Esophagus squamous epithelium (tissue), 5 donors: ENCODE measurements around the gene RCC1. TPM values are rescaled to one million over a fixed set of nuclear protein-coding genes. Genes with fewer than 3 reads are reported as not detected.
"Not testable (repeated sequence)": the region's sequence is repeated elsewhere in the genome, so short reads cannot be mapped to it uniquely, and the experiment has no call there.

Source experiments
- DNase-seq: peaks from one replicate; lab custom pipeline; 2025; lab: John Stamatoyannopoulos, UW
- H3K27ac ChIP-seq, 4 donors: fragments of 200-600 bp; sonication (generic); one replicate each; pipeline ENCODE4 v1.5.1; 2016 to 2019; ENCODE audit warnings: mild to moderate bottlenecking in 1 of 4
- H3K27me3 ChIP-seq, 4 donors: fragments of 200-600 bp; sonication (generic); 1 replicate in 3 of 4; 2 replicates in 1 of 4; pipeline versions ENCODE4 v1.5.1 to v1.6.0; 2017 to 2021; ENCODE audit warnings: antibody characterized with exemption in 1 of 4
- H3K36me3 ChIP-seq, 3 donors: fragments of 200-600 bp; sonication (generic); one replicate each; pipeline ENCODE4 v1.5.1; 2016 to 2019
- H3K4me1 ChIP-seq, 3 donors: fragments of 200-600 bp; sonication (generic); one replicate each; pipeline ENCODE4 v1.5.1; 2017 to 2019
- H3K4me3 ChIP-seq, 4 donors: fragments of 200-600 bp; sonication (generic); 1 replicate in 3 of 4; 2 replicates in 1 of 4; pipeline ENCODE4 v1.5.1; 2016 to 2019; ENCODE audit warnings: mild to moderate bottlenecking in 2 of 4, moderate library complexity in 1 of 4
- H3K9me3 ChIP-seq, 3 donors: fragments of 200-600 bp; sonication (generic); one replicate each; pipeline ENCODE4 v1.5.1; 2016 to 2019
- CTCF ChIP-seq, 6 experiments: fragments of 450-650 bp in 4 of 6; fragments of 200-600 bp in 2 of 6; sonication (generic) in 2 of 6; IDR thresholded peaks; one replicate each; pipeline ENCODE4 v1.5.1; 2016 to 2019; ENCODE audit warnings: antibody characterized with exemption in 6 of 6, mild to moderate bottlenecking in 4 of 6, moderate library complexity in 4 of 6
- POLR2A ChIP-seq, 4 donors: fragments of 450-650 bp; IDR thresholded peaks; one replicate each; pipeline ENCODE4 v1.6.1; 2017; ENCODE audit warnings: antibody characterized with exemption in 4 of 4, mild to moderate bottlenecking in 4 of 4, moderate library complexity in 3 of 4
- WGBS, 2 donors: methylation state at CpG; one replicate each; pipeline ENCODE4 v1.1.5; 2018; 5-methylcytosine and 5-hydroxymethylcytosine counted together
- intact Hi-C: fragments of 100-400 bp; cut with DNase I; formaldehyde crosslinking; loops from one replicate; pipeline ENCODE4 v1.15.0; 2022
- total RNA-seq, 4 donors: library from RNA; depleted of rRNA; stranded (reverse); fragments of >200 nt; gene quantifications; one replicate each; pipeline ENCODE4 v1.1.0, GENCODE V29; 2016
- donor health status: DM: yes; HTN: yes; CAD: no.

RCC1 gene
- total RNA-seq, 4 donors from 2014 or later, result 25.6 to 46.6 (median 35.8) TPM

- H3K36me3 ChIP-seq, result peaks cover 4 to 26% (median 13%) of the 10 kb centered on the region in 3 donors
- DNase-seq, result no peak
- no peaks in the 10 kb centered on the region for H3K9me3 ChIP-seq
- H3K4me1 ChIP-seq, result peaks cover 15 to 30% (median 17%) of the 10 kb centered on the region in 3 donors
- TF ChIP-seq CTCF (IDR thresholded peaks at IDR 0.05), result no peak
- TF ChIP-seq POLR2A (IDR thresholded peaks at IDR 0.05), result no peak
- no peaks in the 10 kb centered on the region for H3K27me3 ChIP-seq
- WGBS, 2 donors, result 11% methylated on average over 7 of the region's 7 CpGs
- H3K27ac ChIP-seq, result peak overlapping the region; percentile 84 to 93 (median 88)
- intact Hi-C loops, result no loop called here
- peak overlapping the region; percentile 57 to 93 (median 70) for H3K4me3 ChIP-seq
Observed at GRCh38 chr1:28517649-28517999, 11.8 kb downstream of the RCC1 start.

- H3K36me3 ChIP-seq, result peaks cover 0 to 21% (median 7%) of the 10 kb centered on the region in 3 donors
- H3K4me1 ChIP-seq, result peaks cover 14 to 25% (median 15%) of the 10 kb centered on the region in 3 donors
Observed at GRCh38 chr1:28518000-28518744, 12.3 kb downstream of the RCC1 start.

GRCh38 chr1:28518745-28519341 lies 13.0 kb downstream of the RCC1 start:
- DNase-seq, result no peak
- Histone ChIP-seq H3K4me3 (peak overlapping the region; percentile 57 to 93 (median 70)), H3K4me1 (peaks cover 13 to 22% (median 15%) of the 10 kb centered on the region in 3 donors), H3K27ac (peak overlapping the region; percentile 84 to 93 (median 88)), H3K9me3 (no peaks in the 10 kb centered on the region), H3K27me3 (no peaks in the 10 kb centered on the region), H3K36me3 (peaks cover 0 to 14% (median under 1%) of the 10 kb centered on the region in 3 donors)
- WGBS, 2 donors, result 4 to 7% methylated on average over 16 to 18 of the region's 21 CpGs
- TF ChIP-seq CTCF (IDR thresholded peaks at IDR 0.05) (no peak), POLR2A (IDR thresholded peaks at IDR 0.05) (no peak)
- intact Hi-C loops, result no loop called here

More at GRCh38 chr1:28518000-28518744, 12.3 kb downstream of the RCC1 start:
- Histone ChIP-seq H3K27me3 (no peaks in the 10 kb centered on the region), H3K27ac (peak overlapping the region; percentile 84 to 93 (median 88)), H3K9me3 (no peaks in the 10 kb centered on the region), H3K4me3 (peak overlapping the region; percentile 57 to 93 (median 70))
- DNase-seq, result peak; percentile 34
- intact Hi-C loops, result no loop called here
- TF ChIP-seq CTCF (IDR thresholded peaks at IDR 0.05), result peak; percentile 98 to 99 (median 98)
- peak in 2 of 4 donors; percentile 47 to 63 for TF ChIP-seq POLR2A (IDR thresholded peaks at IDR 0.05)
- WGBS, 2 donors, result 0% methylated on average over 2 to 3 of the region's 92 CpGs

GRCh38 chr1:28519946-28520725 lies 14.3 kb downstream of the RCC1 start:
- DNase-seq, result no peak
- H3K27ac ChIP-seq, result no peak overlapping the region
- H3K36me3 ChIP-seq, result peaks cover 0 to 1% (median 0%) of the 10 kb centered on the region in 3 donors
- no peaks in the 10 kb centered on the region for H3K27me3 ChIP-seq
- TF ChIP-seq POLR2A (IDR thresholded peaks at IDR 0.05) (no peak), CTCF (IDR thresholded peaks at IDR 0.05) (no peak)
- WGBS, 2 donors, result 80 to 90% methylated on average over 5 to 6 of the region's 10 CpGs
- H3K9me3 ChIP-seq, result no peaks in the 10 kb centered on the region
- H3K4me1 ChIP-seq, result peaks cover 13 to 29% (median 15%) of the 10 kb centered on the region in 3 donors
- H3K4me3 ChIP-seq, result no peak overlapping the region
- intact Hi-C loops, result loop anchor here (5.0 kb wide), 1 partner anchor 82 kb away; no protein-coding TSS in a partner anchor

DNA sequence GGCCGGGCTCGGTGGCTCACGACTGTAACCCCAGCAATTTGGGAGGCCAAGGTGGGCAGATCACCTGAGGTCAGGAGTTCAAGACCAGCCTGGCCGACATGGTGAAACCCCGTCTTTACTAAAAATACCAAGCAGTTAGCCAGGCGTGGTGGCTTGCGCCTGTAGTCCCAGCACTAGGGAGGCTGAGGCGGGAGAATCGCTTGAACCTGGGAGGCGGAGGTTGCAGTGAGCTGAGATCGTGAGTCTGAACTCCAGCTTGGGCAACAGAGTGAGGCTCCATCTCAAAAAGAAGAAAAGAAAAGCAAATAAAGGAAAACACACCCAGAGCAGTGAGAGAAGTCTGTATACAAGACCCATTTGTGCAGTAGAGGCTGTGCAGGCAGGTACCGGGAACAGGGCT lies 15.0 kb downstream of the RCC1 start:
- DNase-seq, H3K27me3 ChIP-seq, H3K27ac ChIP-seq, H3K36me3 ChIP-seq, H3K9me3 ChIP-seq, H3K4me3 ChIP-seq: not testable (repeated sequence)
- intact Hi-C loops, result loop anchor here (5.0 kb wide), 1 partner anchor 82 kb away; no protein-coding TSS in a partner anchor
- H3K4me1 ChIP-seq, result peaks cover 13 to 36% (median 15%) of the 10 kb centered on the region in 3 donors
- 96 to 97% methylated on average over 7 to 10 of the region's 12 CpGs for WGBS, 2 donors
